ENCODE results near the gene TSC22D3.
"Not testable (repeated sequence)": the region's sequence is repeated elsewhere in the genome, so short reads cannot be mapped to it uniquely, and the experiment has no call there.

Gene TSC22D3

GRCh38 chrX:107683124-107683895, 92.3 kb downstream of the TSC22D3 start:
- DNase-seq (ENCODE audit: low read depth in 2 of 3, low spot score in 1 of 3) = no peak

- no peak for DNase-seq (ENCODE audit: low read depth in 2 of 3, low spot score in 1 of 3)
These were observed 93.3 kb downstream of the TSC22D3 start for GRCh38 chrX:107682256-107682655.

GRCh38 chrX:107678957-107679740, 96.4 kb downstream of the TSC22D3 start:
- DNase-seq (ENCODE audit: low read depth in 2 of 3, low spot score in 1 of 3) = peak; percentile 39 to 61 (median 45)

- DNase-seq (ENCODE audit: low read depth in 2 of 3, low spot score in 1 of 3) = no peak
These were observed 97.7 kb downstream of the TSC22D3 start for GRCh38 chrX:107677909-107678308.

- no peak for DNase-seq (ENCODE audit: low read depth in 2 of 3, low spot score in 1 of 3)
These were observed 98.1 kb downstream of the TSC22D3 start for GRCh38 chrX:107677501-107677901.

GRCh38 chrX:107676559-107677378, 98.8 kb downstream of the TSC22D3 start:
- peak; percentile 24 to 43 (median 38) for DNase-seq (ENCODE audit: low read depth in 2 of 3, low spot score in 1 of 3)

GRCh38 chrX:107675823-107676555, 99.6 kb downstream of the TSC22D3 start:
- DNase-seq (ENCODE audit: low read depth in 2 of 3, low spot score in 1 of 3) = no peak

- no peak for DNase-seq (ENCODE audit: low read depth in 2 of 3, low spot score in 1 of 3)
These were observed 100.3 kb downstream of the TSC22D3 start for GRCh38 chrX:107675365-107675654.

GRCh38 chrX:107674480-107675364, 100.9 kb downstream of the TSC22D3 start:
- no peak for DNase-seq (ENCODE audit: low read depth in 2 of 3, low spot score in 1 of 3)

- DNase-seq (ENCODE audit: low read depth in 2 of 3, low spot score in 1 of 3) = peak; percentile 76 to 85 (median 81)
These were observed 101.6 kb downstream of the TSC22D3 start for GRCh38 chrX:107673933-107674479.

- DNase-seq (ENCODE audit: low read depth in 2 of 3, low spot score in 1 of 3) = no peak
These were observed 102.2 kb downstream of the TSC22D3 start for GRCh38 chrX:107673431-107673830.

GRCh38 chrX:107672955-107673378, 102.6 kb downstream of the TSC22D3 start:
- peak; percentile 42 to 65 (median 62) for DNase-seq (ENCODE audit: low read depth in 2 of 3, low spot score in 1 of 3)

GRCh38 chrX:107671256-107671655, 104.3 kb downstream of the TSC22D3 start:
- DNase-seq (ENCODE audit: low read depth in 2 of 3, low spot score in 1 of 3) = not testable (repeated sequence)

GRCh38 chrX:107669885-107670628, 105.5 kb downstream of the TSC22D3 start:
- DNase-seq (ENCODE audit: low read depth in 2 of 3, low spot score in 1 of 3) = no peak

- DNase-seq (ENCODE audit: low read depth in 2 of 3, low spot score in 1 of 3) = no peak
These were observed 106.3 kb downstream of the TSC22D3 start for GRCh38 chrX:107669261-107669660.

GRCh38 chrX:107668710-107669109, 106.9 kb downstream of the TSC22D3 start:
- DNase-seq (ENCODE audit: low read depth in 2 of 3, low spot score in 1 of 3) = not testable (repeated sequence)

GRCh38 chrX:107667426-107667825, 108.2 kb downstream of the TSC22D3 start:
- no peak for DNase-seq (ENCODE audit: low read depth in 2 of 3, low spot score in 1 of 3)

GRCh38 chrX:107666931-107667330, 108.7 kb downstream of the TSC22D3 start:
- no peak for DNase-seq (ENCODE audit: low read depth in 2 of 3, low spot score in 1 of 3)

All from stimulated activated CD4-positive, alpha-beta T cell treated with anti-CD3 and anti-CD28 coated beads, Interleukin-12 subunit alpha, Interleukin-12 subunit beta, amount 100 ng/mL, for 48 hours (primary cell).